Endodermal cell (in vitro differentiated cells): ENCODE measurements around the gene GSDME. TPM values are rescaled to one million over a fixed set of nuclear protein-coding genes. Genes with fewer than 3 reads are reported as not detected.

ENCODE experiments used
- DNase-seq: peaks from one replicate; pipeline ENCODE4 v3.0.0-alpha.2; 2017
- H3K27ac ChIP-seq: 2 replicates; pipeline ENCODE4 v1.5.1; 2013; ENCODE audit warnings: mild to moderate bottlenecking, low read depth, low read length, moderate library complexity
- H3K27me3 ChIP-seq: 2 replicates; pipeline ENCODE4 v1.6.1; 2013; ENCODE audit warnings: mild to moderate bottlenecking, low read length, moderate library complexity; ENCODE audit not compliant: insufficient read depth, control insufficient read depth, poor library complexity, severe bottlenecking
- H3K36me3 ChIP-seq: 2 replicates; pipeline ENCODE4 v1.7.0; 2013; ENCODE audit warnings: mild to moderate bottlenecking, low read length, moderate library complexity; ENCODE audit not compliant: control insufficient read depth, insufficient read depth
- H3K4me1 ChIP-seq: one replicate; pipeline ENCODE4 v1.7.0; 2013; ENCODE audit warnings: low read length; ENCODE audit not compliant: control insufficient read depth, insufficient read depth
- H3K4me3 ChIP-seq: 2 replicates; pipeline ENCODE4 v1.5.1; 2013; ENCODE audit warnings: mild to moderate bottlenecking, low read length, moderate library complexity
- H3K9ac ChIP-seq: 2 replicates; pipeline ENCODE4 v1.6.1; 2013; ENCODE audit warnings: mild to moderate bottlenecking, low read length, moderate library complexity; ENCODE audit not compliant: poor library complexity, severe bottlenecking; ENCODE audit errors: extremely low read depth
- H3K9me3 ChIP-seq: 2 replicates; pipeline ENCODE4 v1.6.1; 2013; ENCODE audit warnings: mild to moderate bottlenecking, low read length, moderate library complexity; ENCODE audit not compliant: control insufficient read depth
- H3K27ac Mint-ChIP-seq: 2 replicates; pipeline ENCODE4 v1.8.0; 2020; ENCODE audit warnings: mixed read lengths
- H3K27me3 Mint-ChIP-seq: 2 replicates; pipeline ENCODE4 v1.8.0; 2021; ENCODE audit warnings: mild to moderate bottlenecking, mixed read lengths; ENCODE audit not compliant: insufficient read depth
- H3K36me3 Mint-ChIP-seq: 2 replicates; pipeline ENCODE4 v1.8.0; 2020; ENCODE audit warnings: low read depth, mixed read lengths
- H3K4me1 Mint-ChIP-seq: 2 replicates; pipeline ENCODE4 v1.8.0; 2020; ENCODE audit warnings: mixed read lengths
- H3K4me3 Mint-ChIP-seq: 2 replicates; pipeline ENCODE4 v1.8.0; 2020; ENCODE audit warnings: mild to moderate bottlenecking, moderate library complexity, mixed read lengths
- H3K9me3 Mint-ChIP-seq: 2 replicates; pipeline ENCODE4 v1.8.0; 2020; ENCODE audit warnings: mild to moderate bottlenecking, mixed read lengths
- WGBS, 2 experiments: methylation state at CpG; one replicate each; pipeline versions ENCODE4 v1.1.5 to v1.1.7; 2013; ENCODE audit warnings: missing lambda C conversion rate in 2 of 2, mixed read lengths in 1 of 2; ENCODE audit not compliant: insufficient coverage in 1 of 2, insufficient read length in 1 of 2; 5-methylcytosine and 5-hydroxymethylcytosine counted together
- total RNA-seq, 2 donors: library from RNA; stranded (reverse); fragmentation: NEBNext Ultra II Directional in 1 of 2; extraction: Animal tissue kit (Norgen Biotek cat#: 25700) in 1 of 2; gene quantifications; 2 replicates in 1 of 2; 3 replicates in 1 of 2; pipeline ENCODE4 v1.2.1, GENCODE V29; 2021
- TF ChIP-seq, protein P1 (sequence below): fragments of 200-600 bp; sonication (generic); conservative IDR thresholded peaks from 2 replicates; pipeline ENCODE4 v1.5.0; 2021; ENCODE audit warnings: antibody characterized with exemption, mild to moderate bottlenecking

GSDME gene
- total RNA-seq, 2 donors from 2014 or later, result 8.9 to 17.9 TPM

DNA sequence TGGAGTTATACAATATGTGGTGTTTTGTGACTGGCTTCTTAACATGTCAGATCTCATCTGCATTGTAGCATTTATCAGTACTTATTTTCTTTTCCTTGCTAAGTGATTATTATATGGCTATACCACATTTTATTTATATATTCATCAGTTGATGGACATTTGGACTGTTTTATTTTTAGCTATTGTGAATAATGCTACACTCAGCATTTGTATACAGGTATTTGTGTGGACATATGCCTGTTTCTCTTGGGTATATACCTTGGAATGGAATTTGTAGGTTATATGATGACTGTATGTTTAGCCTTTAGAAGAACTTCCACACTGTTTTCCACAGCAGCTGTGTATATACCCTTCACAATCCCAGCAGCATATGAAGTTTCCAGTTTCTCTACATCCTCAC lies 86.5 kb downstream of the GSDME start:
- Mint-ChIP-seq H3K36me3 (peaks cover 38% of the 10 kb centered on the region), H3K27ac (no peak overlapping the region), H3K4me1 (peaks cover 14% of the 10 kb centered on the region), H3K4me3 (no peak overlapping the region), H3K27me3 (no peaks in the 10 kb centered on the region), H3K9me3 (peaks cover 10% of the 10 kb centered on the region)
- Histone ChIP-seq H3K27ac (no peak overlapping the region), H3K4me1 (no peaks in the 10 kb centered on the region), H3K9me3 (peaks cover 13% of the 10 kb centered on the region), H3K9ac (no peak overlapping the region), H3K27me3 (no peaks in the 10 kb centered on the region), H3K4me3 (no peak overlapping the region), H3K36me3 (peaks cover 28% of the 10 kb centered on the region)
- TF ChIP-seq, protein P1, sequence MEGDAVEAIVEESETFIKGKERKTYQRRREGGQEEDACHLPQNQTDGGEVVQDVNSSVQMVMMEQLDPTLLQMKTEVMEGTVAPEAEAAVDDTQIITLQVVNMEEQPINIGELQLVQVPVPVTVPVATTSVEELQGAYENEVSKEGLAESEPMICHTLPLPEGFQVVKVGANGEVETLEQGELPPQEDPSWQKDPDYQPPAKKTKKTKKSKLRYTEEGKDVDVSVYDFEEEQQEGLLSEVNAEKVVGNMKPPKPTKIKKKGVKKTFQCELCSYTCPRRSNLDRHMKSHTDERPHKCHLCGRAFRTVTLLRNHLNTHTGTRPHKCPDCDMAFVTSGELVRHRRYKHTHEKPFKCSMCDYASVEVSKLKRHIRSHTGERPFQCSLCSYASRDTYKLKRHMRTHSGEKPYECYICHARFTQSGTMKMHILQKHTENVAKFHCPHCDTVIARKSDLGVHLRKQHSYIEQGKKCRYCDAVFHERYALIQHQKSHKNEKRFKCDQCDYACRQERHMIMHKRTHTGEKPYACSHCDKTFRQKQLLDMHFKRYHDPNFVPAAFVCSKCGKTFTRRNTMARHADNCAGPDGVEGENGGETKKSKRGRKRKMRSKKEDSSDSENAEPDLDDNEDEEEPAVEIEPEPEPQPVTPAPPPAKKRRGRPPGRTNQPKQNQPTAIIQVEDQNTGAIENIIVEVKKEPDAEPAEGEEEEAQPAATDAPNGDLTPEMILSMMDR, result no peak
- DNase-seq, result no peak

DNA sequence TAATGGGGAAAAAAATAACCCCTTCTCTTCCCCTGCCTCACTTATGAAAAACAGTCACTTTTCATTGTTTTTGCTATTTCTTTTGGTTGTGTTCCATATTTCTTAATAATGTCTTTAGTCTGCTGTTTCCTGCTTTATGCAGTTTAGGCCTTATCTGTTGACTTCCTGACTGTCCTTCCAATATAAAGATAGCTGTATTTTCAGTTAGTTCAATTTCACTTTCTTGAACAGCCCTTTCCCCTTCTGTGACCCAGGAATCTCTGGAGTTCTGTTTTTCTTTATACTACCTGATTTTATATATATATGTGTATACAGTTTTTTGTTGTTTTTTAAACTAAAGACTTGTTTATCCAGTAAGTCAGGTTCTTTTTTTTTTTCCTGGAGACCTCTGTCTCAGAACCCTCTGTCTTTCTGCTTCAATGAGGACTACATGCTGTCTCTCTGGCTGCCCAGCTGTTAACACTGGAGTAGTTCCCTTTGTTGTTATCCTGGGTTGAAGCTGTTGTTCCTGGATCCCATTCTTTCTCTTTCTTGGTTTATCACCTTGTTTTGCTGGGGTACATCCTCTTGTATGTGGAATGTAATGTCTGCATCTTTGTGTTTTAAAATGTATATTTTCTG lies 87.2 kb downstream of the GSDME start:
- Histone ChIP-seq H3K4me1 (no peaks in the 10 kb centered on the region), H3K9me3 (peaks cover 13% of the 10 kb centered on the region), H3K27me3 (no peaks in the 10 kb centered on the region), H3K4me3 (no peak overlapping the region), H3K36me3 (peaks cover 28% of the 10 kb centered on the region), H3K9ac (no peak overlapping the region), H3K27ac (no peak overlapping the region)
- H3K9me3 Mint-ChIP-seq, result peaks cover 10% of the 10 kb centered on the region
- H3K4me1 Mint-ChIP-seq, result peaks cover 20% of the 10 kb centered on the region
- no peaks in the 10 kb centered on the region for H3K27me3 Mint-ChIP-seq
- no peak overlapping the region for H3K4me3 Mint-ChIP-seq
- DNase-seq, result no peak
- TF ChIP-seq, protein P1, result no peak
- H3K36me3 Mint-ChIP-seq, result peaks cover 38% of the 10 kb centered on the region
- H3K27ac Mint-ChIP-seq, result peak overlapping the region; percentile 55

DNA sequence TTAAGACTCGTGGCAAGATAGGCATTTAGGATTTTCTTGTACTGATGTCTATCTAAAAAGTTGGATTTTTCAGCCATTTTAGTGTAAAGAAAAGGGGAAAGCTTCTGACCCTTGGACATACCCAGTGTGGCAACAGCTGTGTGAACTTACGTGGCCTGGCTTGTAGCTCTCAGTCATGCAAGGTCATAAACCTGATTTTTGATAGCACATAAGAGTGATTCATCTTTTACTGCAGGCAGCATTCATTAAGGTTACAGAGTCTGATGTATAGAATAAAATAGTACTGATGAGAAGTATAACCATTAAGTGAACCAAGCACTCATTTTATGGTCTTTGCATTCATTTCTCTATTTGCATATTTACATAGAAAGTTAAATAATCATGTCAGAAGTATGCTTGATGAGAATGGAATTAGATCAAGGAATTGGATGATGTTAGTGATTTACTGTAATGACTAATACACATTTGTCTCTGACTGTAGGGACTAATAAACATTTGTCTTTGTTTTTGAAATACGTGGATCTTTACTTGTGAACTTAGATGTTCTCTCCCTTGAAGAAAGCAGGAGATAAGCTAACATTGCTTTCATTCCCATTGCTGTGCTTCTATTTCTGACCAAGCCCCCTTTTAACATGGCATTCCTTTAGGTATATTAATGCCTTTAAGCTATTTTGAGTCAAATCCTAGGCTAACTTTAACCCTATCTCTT lies 88.2 kb downstream of the GSDME start:
- peaks cover 13% of the 10 kb centered on the region for H3K9me3 ChIP-seq
- no peak overlapping the region for H3K4me3 ChIP-seq
- peaks cover 6% of the 10 kb centered on the region for H3K9me3 Mint-ChIP-seq
- TF ChIP-seq, protein P1, result no peak
- no peaks in the 10 kb centered on the region for H3K27me3 ChIP-seq
- no peak for DNase-seq
- H3K27ac Mint-ChIP-seq, result no peak overlapping the region
- H3K4me1 ChIP-seq, result no peaks in the 10 kb centered on the region
- H3K4me1 Mint-ChIP-seq, result peaks cover 22% of the 10 kb centered on the region
- H3K27ac ChIP-seq, result no peak overlapping the region
- H3K36me3 Mint-ChIP-seq, result peaks cover 32% of the 10 kb centered on the region
- H3K27me3 Mint-ChIP-seq, result no peaks in the 10 kb centered on the region
- no peak overlapping the region for H3K9ac ChIP-seq
- H3K36me3 ChIP-seq, result peaks cover 25% of the 10 kb centered on the region
- H3K4me3 Mint-ChIP-seq, result no peak overlapping the region
- WGBS, 2 experiments, result 91 to 93% methylated on average over 2 to 3 of the region's 3 CpGs
